ENCODE data around the gene EPS8L2.

The EPS8L2 gene

DNA sequence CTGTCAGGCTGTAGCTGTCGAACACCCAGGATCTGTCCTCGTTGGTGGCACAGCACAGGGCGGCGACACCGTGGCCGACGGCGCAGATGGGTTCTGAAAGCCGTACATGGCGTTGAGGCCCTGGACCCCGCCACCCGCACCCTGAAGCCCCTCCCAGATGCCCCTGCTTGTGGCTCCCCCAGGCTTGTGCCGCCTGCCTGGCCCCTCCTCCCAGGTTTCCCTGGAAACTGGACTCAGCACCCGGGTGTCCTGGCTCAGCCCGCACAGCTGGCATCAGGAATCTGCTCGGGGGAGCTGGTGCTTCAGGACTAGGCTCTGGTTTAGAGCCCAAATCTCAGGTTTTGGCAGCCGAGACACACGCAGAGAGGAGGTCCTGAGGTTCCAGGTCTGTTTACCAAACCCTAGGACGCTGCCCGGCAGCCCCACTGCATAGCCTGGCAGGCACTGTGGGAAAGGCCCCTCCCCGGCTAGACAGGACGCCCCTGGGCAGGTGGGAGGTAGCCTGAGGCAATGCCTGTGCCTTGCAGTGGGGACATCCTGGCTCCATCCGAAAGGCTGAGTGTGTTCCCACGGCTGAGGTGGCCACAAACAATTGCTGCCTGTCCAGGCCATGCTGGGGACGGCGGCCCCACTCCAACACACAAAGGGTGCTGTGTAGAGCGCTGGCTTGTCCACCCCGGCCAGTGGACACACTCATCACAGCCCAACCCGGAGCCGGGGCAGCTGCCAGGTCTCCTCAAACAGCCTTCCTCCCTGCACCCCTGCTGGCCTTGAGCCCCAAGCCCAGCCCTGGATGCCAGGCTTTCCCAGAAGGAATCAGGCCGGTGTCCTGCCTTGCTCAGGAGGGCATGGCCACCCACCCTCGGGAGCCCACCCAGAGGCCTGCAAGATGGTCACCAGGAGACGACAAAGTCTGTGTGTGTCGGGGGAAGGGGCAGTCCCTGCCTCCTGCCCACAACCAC lies 66.7 kb downstream of the EPS8L2 start:
- FAIRE-seq (no peak), DNase-seq (ENCODE audit: insufficient read length, low spot score) (no peak)

DNA sequence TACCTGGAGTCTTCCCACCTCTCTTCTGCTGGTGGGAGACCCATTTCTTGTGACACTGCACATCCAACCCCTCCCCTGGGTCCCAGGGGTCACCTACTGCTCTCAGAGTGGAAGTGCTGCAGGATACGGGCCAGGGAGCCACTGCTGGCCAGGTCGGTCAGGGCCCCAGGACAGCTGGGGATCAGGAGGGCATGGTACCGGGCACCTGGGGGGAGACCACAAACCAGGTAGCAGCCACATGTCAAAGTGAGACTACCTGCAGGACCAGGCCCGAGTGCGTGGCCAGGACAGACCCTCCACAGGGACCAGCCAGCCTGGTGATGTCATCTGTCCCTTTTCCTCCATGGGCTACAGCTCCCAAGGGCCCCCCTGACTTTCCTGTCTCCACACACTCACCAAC lies 67.4 kb downstream of the EPS8L2 start:
- no peak for FAIRE-seq
- DNase-seq (ENCODE audit: insufficient read length, low spot score) = no peak

DNA sequence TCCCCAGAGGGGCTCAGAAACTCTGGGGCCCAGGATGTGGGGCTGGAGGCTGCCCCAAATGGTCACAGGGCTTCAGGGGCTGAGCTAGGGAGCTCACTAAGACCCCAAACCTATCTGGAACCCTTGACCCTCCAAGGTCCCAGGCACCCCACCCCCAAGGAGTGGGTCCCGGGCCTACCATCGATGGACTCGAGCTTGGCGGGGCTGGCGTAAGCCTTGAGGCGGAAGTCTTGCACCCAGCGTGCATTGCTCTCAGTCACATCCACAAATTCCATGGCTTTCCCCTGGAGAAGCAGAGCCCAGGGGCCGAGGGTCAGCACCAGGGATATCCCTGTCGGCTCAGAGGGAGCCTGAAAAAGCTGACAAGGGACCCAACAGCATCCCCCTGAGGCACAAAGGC lies 67.8 kb downstream of the EPS8L2 start:
- no peak for DNase-seq (ENCODE audit: insufficient read length, low spot score)
- FAIRE-seq = no peak

DNA sequence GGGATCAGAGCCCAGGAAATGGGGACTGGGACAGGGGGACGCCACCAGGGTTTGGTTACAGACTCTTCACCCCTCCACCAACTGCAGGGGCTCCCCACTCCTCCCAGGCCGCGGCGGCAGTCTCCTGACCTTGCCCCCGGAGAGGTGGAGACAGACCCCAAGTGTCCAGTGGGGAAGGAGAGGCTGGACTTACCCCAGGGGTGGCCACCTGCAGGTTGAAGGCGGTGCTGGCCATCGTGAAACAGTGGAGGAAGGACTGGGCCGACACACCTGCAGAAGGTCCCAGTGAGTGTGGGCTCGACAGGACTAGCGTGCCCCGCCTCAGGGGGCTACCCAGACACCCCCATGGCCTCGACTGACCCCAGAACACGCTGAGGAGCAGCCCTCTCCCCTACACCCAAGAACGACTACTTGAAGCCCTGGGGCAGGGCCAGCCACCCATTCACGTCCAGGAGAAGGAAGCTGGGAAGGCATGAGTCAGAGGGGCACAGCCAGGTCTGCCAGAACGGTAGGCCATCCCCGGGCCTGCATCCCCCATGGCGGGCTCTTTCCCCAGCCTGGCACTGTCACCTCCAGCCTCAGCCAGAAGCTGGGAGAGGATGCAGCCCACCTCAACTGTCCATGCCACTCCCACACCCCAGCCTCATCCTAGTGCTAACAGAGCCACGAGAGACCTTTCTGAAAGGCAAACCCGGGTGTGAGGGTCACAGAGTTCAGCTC lies 69.0 kb downstream of the EPS8L2 start:
- DNase-seq (ENCODE audit: insufficient read length, low spot score) (no peak), FAIRE-seq (peak; percentile 23)

DNA sequence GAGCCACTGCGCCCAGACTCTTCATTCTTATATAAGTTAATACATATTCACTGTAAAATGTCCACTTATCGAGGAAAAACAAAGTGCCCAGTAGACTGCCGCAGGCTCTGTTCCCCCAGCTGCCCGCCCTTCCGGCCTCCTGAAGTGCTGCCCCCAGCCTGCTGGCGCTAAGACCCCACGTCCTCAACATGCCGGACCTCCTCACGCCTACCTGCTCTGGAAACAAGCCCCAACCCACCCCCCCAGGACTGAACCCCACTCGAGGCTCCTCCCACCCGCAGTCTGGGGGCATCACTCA lies 70.2 kb downstream of the EPS8L2 start:
- FAIRE-seq (no peak), DNase-seq (ENCODE audit: insufficient read length, low spot score) (no peak)

DNA sequence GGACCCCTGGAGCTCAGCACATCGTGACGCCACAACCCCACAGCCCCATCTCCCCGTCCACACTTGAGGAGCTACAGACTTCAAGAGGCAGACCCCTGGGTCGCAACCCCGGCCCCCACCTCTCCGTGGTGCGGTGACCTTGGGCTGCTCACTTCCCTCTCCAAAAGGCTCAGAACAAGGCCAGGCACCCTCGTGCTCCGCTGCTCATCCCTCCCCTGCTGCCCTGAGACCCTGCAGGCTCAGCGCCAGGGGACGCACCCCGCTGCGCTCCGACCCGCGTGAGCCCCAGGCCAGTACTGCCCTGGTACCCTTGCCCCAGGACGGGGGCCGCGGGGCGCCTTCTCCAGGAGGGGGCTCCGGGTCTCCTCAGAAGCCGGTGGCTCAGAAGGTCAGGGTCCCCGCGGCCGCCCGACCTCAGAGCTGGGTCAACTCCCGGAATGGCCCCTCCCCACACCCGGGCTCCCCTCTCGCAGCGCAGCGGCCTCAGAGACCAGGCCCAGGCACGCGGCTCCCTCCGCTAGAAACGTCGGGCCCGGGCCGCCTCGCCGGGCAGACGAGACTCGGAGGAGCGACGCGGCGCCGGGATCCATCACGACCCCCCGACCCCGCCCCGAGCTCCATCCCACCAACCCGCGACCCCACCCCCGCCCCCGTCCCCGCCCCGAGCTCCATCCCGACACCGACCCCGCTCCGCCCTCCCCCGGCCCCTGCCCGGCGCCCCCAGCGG lies 70.7 kb downstream of the EPS8L2 start:
- no peak for FAIRE-seq
- DNase-seq (ENCODE audit: insufficient read length, low spot score) = no peak
